GM06990 (cell line): Measurements from ENCODE around the gene PAFAH1B2.

Experiments
- DNase-seq: peaks from one replicate; pipeline ENCODE4 v3.0.0-alpha.2; 2011; ENCODE audit not compliant: insufficient read length; ENCODE audit errors: extremely low read depth
- H3K27me3 ChIP-seq: replicated peaks from 2 replicates; pipeline ENCODE4 v1.6.0; 2011; ENCODE audit warnings: low read length; ENCODE audit not compliant: control insufficient read depth, insufficient read depth
- H3K36me3 ChIP-seq: 2 replicates; pipeline ENCODE4 v1.5.1; 2011; ENCODE audit warnings: low read length; ENCODE audit not compliant: control insufficient read depth, insufficient read depth
- H3K4me3 ChIP-seq: replicated peaks from 2 replicates; pipeline ENCODE4 v1.5.1; 2011; ENCODE audit warnings: low read depth, mild to moderate bottlenecking, control low read depth, low read length
- CTCF ChIP-seq: IDR thresholded peaks from 2 replicates; pipeline ENCODE4 v1.5.1; 2011; ENCODE audit warnings: low read length, control low read depth, mild to moderate bottlenecking, inconsistent platforms; ENCODE audit not compliant: insufficient read depth, poor library complexity, severe bottlenecking

Gene PAFAH1B2

DNA sequence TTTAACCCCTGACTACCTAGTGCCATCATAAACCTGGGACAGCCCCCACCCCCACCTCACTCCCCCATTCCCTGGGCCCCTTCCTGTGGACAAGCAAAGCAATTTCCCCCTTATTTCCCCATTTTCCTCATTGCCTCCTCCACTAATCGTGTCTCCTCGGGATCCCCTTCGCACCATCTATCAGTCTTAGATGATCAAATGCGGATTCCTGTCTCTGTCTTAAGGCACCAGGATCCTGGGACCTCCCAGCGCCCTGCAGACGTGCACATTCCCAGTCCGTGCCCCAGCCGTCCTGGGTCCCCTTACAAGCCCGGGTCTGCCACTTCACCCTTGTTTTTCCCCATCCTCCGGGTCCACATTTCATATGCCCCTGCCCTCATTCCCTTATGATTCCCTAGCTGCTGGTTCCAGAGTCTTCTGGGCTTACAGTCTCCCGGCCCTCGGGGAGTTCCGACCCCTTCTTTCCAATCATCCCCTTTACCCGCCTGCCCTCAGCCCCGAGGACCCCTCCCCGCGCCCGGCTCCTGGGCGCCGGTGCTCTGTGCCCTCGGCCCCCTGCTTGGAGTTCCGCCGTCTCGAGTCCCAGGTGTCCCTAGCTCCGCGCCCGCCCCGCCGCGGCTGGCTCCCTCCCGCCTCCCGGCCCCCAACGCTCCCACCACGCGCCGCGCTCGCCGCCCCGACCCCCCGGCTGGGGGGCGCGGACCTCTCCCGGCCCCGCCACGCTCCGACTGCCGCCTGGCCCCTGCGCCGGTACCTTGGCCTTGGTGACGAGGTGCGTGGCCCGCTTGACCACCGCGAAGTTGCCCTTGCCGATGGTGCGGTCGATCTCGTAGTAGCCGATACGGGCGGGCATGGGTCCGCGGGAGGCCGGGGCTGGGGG, 46.5 kb upstream of the PAFAH1B2 start:
- H3K4me3 ChIP-seq: peak overlapping the region; percentile 70
- no peaks in the 10 kb centered on the region for H3K36me3 ChIP-seq
- TF ChIP-seq CTCF: no peak
- DNase-seq: peak; percentile 55
- H3K27me3 ChIP-seq: no peaks in the 10 kb centered on the region

GRCh38 chr11:117098269-117099232, 45.5 kb upstream of the PAFAH1B2 start, which contains the start of gene SIK3:
SIK3 (minus strand) TSS chr11:117098428; CDS start chr11:117098415, 13 bp downstream.
- no peaks in the 10 kb centered on the region for H3K36me3 ChIP-seq
- H3K27me3 ChIP-seq: no peaks in the 10 kb centered on the region
- TF ChIP-seq CTCF: peak; percentile 61
- DNase-seq: peak; percentile 93
- peak within 1 kb of the TSS; percentile 70 for H3K4me3 ChIP-seq

DNA sequence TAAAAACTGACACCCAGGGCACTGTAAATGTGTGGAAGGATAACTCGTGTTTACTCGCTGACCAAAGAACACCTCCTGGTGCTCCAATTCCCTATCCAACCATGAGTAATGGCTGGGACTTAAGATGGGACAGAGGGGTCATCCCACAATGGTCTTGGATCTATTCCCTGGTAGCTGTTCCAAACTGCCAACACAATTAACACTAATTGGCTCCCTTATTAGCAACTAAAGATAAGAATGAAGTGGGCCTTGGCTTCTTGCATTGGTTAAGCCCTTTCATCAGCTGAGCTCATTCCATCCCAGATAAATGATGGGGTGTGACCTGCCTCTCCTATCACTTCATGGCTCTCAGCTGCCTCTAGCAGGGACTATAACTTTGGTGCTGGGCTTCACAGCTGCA, 44.4 kb upstream of the PAFAH1B2 start:
- no peak for DNase-seq
- Histone ChIP-seq H3K4me3 (no peak overlapping the region), H3K36me3 (no peaks in the 10 kb centered on the region), H3K27me3 (no peaks in the 10 kb centered on the region)
- no peak for TF ChIP-seq CTCF

DNA sequence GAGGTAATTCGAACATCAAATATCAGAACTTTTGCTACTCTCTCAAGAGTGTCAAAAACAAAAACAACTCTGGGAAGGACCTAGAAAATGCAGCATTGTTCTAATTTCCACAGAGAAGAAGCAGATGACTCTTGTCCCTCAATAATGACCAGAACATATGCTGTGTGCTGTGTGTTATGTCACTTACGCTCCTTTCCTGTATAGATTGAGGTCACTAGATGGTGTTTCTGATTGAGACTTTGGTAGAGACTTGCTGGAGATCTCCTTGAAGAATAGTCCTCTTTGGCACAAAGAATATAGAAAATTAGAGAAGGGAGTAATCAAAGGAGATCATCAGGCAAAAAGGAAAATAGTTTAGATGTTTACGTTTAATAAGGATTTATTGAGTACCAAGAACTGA, 43.5 kb upstream of the PAFAH1B2 start:
- H3K36me3 ChIP-seq: no peaks in the 10 kb centered on the region
- DNase-seq: no peak
- TF ChIP-seq CTCF: no peak
- H3K27me3 ChIP-seq: no peaks in the 10 kb centered on the region
- H3K4me3 ChIP-seq: no peak overlapping the region

- DNase-seq: no peak
- no peaks in the 10 kb centered on the region for H3K36me3 ChIP-seq
Observed at GRCh38 chr11:117107701-117108590, 36.1 kb upstream of the PAFAH1B2 start.

More at GRCh38 chr11:117107701-117108590, 36.1 kb upstream of the PAFAH1B2 start:
- TF ChIP-seq CTCF: no peak
- Histone ChIP-seq H3K4me3 (no peak overlapping the region), H3K27me3 (no peaks in the 10 kb centered on the region)
